ENCODE results near the gene KCNMB2.

GRCh38 chr3:178822722-178823121 is 286.5 kb downstream of the KCNMB2 start:
- TF ChIP-seq CTCF (IDR thresholded peaks at IDR 0.05) (no peak), EP300 (IDR thresholded peaks at IDR 0.05; ENCODE audit: low read depth) (no peak)

Data from transverse colon (tissue), 3 donors.